GM19452 (cell line): ENCODE results near the gene TYW5.

ENCODE experiments used
- ATAC-seq: cut with Tn5 transposase; IDR thresholded peaks from one replicate; pipeline ENCODE4 v1.9.1; 2021; ENCODE audit not compliant: unreplicated experiment

TYW5 gene, protein sequence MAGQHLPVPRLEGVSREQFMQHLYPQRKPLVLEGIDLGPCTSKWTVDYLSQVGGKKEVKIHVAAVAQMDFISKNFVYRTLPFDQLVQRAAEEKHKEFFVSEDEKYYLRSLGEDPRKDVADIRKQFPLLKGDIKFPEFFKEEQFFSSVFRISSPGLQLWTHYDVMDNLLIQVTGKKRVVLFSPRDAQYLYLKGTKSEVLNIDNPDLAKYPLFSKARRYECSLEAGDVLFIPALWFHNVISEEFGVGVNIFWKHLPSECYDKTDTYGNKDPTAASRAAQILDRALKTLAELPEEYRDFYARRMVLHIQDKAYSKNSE

DNA sequence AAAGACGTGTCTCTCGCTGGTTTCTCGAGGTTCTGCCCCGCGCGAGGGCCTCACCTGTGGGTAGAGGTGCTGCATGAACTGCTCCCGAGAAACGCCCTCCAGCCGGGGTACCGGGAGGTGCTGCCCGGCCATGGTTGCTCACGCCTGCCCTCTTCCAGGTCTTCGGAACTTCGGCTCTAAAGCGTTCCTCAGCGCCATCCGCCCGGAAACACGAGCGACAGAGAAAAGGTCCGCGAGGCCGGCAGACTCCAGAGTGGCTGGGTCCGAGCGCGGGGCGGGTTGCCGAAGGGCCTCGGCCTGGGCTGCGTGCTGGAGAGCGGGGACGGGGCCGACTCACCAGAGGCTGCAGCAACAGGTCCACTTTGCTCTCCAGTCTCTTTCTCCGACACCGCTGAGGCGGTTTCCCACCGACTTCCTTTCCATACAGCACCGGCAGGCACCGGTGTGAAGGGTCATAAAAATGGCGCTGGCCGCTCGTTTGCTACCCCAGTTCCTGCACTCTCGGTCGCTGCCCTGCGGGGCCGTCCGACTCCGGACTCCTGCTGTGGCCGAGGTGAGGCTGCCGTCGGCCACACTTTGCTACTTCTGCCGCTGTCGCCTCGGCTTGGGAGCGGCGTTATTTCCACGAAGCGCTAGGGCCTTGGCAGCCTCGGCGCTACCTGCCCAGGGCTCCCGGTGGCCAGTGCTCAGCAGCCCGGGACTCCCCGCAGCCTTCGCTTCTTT lies at the start of gene TYW5, which contains the start of gene MAIP1:
TSS of gene TYW5 (minus strand) at position 153 of the 723 bp plus-strand sequence. CDS start at position 132, 21 bp downstream.
TSS of gene MAIP1 (plus strand) at position 244 of the 723 bp plus-strand sequence. CDS start at position 461, 217 bp downstream.
- ATAC-seq, result peak; percentile 87

GRCh38 chr2:200003444-200003843 lies 48.2 kb upstream of the TYW5 start:
- no peak for ATAC-seq

DNA sequence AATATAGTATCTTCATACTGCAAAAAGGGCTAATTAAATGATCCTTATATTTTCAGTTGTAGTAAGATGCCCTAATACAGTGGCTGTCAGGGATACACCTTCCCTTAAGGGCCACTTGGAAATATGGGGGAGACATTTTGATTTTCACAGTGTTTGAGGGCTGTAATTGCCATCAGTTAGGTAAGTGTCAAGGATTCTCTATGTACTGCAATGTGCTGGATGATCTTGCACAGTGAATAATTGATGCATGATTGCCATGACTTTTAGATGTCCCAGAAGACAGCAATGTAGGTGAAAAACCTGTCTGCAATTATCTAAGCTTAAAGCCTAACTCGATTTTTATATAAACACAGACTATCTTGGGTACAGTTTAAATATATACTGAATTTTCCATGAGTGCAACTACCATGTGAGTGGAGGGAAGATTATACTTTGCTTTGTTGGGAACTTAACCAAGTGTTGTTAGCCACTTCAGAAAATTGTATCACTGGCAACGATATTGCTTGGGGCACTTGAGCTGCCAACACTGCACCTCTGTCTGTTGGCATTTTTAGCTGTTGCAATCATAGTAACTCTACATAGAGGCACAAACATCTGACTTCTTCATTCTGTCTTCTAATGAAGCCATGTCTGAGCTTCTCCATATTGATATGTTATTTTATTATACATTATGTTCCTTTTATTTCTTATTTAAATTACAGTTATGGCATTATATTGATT lies 45.3 kb upstream of the TYW5 start:
- ATAC-seq, result no peak

- no peak for ATAC-seq
Measured at GRCh38 chr2:199999166-199999565, 43.9 kb upstream of the TYW5 start.

- ATAC-seq, result no peak
Measured at GRCh38 chr2:199997296-199997695, 42.0 kb upstream of the TYW5 start.

DNA sequence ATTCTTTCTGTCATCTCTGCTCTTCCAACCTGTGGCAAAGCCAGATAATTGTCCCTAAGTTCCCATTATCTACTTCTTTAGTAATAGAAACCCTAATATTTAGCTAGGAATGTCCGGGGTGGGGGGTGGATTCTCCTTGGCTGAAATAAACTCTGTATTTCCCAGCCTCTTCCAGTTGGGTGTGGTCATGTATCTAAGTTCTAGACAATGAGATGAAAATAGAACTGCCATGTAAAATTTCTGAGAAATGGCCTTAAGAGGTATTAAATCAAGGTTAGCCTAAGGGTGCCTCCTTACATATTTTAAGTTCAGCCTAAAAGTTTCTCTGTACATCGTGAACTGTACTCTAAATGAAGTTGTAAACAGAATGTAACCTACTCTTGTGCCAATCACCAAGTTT lies 39.6 kb upstream of the TYW5 start:
- ATAC-seq, result no peak

DNA sequence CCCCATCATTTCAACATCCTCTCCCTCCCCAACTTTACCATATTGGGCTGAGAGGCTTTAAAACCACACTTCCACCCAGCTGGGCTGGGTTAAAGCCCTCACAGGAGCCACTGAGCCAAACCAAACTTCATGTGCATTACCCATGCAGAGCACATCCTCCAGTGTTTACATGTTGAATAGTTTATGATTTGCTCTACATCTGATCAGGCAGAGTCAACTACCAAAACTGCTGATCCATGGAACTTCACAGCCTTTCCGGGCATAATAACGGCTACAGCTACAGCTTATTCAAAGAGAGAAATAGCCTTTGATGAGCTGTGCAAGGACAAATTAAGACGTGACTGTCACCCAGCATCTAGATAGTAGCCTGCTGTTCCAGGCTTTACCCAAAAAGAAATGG lies 39.1 kb upstream of the TYW5 start:
- ATAC-seq, result no peak

DNA sequence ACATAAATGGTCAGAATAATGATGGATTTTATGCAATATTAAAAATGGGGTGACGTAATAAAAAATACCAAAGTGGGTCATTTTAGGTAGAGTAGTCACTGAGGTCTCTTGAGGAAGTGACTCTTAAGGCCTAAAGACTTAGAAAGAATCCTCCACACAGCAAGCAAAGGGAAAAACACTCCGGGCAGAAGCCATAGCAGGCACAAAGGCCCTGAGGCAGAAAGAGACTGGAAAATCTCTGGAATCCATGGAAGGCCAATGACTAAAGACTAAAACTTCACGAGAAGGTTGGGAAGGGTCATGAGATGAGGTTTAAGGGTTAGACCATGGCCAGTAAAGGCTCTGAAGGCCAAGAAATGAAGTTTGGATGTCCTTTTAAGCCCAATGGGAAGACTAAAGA lies 37.0 kb upstream of the TYW5 start:
- ATAC-seq, result no peak

DNA sequence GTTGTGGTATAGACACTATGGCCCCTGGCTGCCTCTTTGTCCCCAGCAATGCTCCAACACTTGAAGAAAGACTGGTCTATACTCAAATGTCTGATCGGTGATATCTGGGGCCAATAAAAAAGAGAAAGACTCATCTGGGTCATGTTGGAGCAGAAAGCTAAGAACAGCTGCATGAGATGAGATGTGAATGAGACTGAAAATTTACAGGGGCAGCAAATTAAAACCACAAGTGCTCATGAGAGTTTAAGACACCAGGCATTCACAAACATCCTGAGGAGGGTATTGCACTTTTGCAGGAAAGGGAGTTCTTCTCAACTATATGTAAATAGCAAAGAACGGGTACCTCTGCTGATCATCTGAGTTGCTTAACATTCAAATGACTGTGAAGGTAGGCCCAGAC lies 36.4 kb upstream of the TYW5 start:
- no peak for ATAC-seq

DNA sequence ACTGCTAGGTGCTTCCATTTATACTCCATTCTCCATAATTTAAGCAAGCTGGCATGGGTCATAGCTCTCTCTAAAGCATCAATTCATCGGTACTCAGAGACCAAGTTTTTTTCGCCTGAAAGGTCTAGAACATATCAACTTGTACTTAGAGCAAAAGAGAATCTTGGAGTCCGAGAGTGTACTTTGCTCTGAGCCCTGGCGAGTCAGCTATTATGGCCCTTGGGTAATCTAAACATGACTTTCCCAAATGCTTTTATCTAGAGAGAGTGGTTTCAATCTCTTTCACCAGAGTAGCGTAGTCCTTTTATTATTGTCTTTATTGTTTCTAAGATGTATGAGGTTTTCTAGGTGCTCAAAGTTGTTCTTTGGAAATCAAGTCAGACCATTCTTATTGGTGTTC lies 34.5 kb upstream of the TYW5 start:
- no peak for ATAC-seq

GRCh38 chr2:199988151-199988550 lies 32.9 kb upstream of the TYW5 start:
- ATAC-seq, result no peak

DNA sequence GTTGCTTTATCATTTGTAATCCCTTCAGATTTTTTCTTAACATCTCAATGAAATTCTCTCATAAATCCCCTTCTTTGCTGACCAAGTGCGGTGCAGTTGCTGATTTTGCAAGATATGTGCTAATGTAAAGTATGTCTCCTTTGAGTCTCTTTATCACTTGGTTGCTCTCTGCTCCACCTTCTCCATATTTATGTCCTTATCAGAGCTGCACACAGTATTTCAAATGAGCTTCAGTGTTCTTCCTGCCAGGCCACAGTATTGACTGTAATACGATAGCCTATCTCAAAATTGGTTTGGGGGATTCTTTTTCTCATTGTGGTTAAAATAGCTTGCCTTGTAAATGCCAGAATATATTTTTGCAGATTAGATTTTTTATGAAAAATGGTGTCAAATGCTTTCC lies 32.3 kb upstream of the TYW5 start:
- no peak for ATAC-seq

DNA sequence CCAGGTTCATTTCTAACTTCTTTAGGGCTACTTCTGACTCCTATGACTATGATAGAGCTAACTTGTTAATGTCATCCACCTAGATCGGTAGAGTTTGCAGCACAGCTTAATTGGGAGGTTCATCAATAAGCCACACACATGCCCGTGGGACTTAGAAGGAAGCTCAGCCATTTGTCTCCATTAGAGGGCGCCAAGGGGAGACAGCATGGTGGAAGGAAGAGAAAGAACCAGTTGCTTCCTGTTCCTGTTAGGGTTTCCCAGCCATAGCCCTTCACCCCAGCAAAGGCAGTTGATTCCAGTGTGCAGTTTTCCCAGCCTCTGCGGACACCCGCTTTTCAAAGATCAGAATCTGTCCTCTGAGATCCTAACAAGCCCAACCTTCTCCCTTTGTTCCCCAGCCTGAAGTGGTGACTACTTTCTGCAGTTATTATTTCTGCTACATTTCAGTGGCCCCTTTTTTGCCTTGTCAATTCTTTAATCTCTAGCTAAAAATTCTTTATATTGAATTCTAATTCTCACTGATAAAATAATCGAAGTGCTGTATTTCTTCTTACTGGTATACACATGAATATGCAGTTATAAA lies 30.4 kb upstream of the TYW5 start:
- ATAC-seq, result peak; percentile 85

DNA sequence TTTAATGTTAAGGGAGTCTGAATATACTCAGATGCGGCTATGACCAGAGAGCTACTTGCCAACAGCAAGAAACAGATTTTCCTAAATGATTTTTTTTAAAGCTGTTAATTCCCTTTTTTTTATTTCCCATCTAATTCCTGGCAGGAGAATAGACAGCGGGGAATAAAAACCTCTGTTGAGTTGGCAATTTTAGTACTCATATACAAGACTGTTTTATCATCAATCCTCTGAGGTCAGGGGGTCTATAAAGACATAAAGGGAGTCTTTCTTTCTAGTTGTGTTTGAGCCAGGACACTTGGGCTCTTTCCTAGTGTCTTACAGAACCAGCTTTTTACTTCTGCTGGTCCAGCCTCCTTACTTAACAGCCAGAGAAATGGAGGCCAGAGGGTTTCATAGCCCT lies 29.5 kb upstream of the TYW5 start:
- no peak for ATAC-seq

DNA sequence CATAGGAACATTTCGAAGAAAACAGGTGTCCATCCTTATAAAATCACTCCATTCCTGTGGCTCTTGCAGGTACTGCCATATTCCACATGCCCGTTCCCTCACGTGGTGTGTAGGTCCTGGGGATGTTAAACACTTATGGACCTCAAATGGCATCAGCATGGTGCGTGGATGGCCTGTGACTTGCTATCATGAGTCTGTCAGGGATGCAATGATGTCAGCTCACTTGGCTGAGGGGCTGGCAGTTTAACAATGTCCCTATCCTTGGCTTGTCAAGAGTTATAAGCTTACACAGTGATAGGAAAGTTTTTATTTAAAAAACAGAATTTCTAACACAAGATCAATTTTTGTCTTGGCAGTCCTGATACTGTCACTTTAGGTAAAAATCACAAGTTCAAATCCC lies 28.9 kb upstream of the TYW5 start:
- ATAC-seq, result no peak

- ATAC-seq, result no peak
Measured at GRCh38 chr2:199983534-199983933, 28.2 kb upstream of the TYW5 start.

DNA sequence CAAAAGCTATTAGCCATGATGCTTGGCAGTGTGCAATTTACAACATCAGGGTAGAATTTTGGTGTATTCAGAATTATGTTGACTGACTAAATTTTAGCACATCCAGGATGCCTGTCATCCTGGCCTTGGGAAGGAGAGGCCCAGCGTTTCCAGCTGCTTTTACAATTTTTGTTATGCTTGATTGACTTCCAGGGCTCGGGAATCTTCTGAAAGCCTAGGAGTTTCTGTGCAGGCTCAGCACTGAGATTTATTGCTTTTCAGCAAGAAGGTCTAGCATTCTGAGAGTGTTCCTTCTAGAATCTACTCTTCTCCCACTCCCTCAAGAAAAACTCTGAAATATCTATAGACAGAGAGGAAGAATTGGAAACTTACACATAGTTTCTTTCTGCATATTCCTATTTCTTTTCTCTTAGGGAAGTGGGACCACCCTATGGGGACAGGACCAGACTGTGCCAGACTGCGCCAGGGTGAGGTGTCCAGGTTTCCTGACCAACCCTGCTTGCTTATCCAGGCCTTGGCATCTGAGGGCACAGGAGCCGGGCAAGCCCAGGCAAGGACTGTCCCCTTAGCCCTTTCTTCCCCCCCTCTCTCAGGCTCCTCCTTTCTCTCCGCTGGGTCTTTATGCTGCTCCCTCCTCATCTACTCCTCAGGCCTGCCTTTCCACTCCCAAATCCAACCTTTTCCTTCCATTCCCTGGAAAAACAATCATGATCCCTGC lies 27.0 kb upstream of the TYW5 start:
- ATAC-seq, result no peak

DNA sequence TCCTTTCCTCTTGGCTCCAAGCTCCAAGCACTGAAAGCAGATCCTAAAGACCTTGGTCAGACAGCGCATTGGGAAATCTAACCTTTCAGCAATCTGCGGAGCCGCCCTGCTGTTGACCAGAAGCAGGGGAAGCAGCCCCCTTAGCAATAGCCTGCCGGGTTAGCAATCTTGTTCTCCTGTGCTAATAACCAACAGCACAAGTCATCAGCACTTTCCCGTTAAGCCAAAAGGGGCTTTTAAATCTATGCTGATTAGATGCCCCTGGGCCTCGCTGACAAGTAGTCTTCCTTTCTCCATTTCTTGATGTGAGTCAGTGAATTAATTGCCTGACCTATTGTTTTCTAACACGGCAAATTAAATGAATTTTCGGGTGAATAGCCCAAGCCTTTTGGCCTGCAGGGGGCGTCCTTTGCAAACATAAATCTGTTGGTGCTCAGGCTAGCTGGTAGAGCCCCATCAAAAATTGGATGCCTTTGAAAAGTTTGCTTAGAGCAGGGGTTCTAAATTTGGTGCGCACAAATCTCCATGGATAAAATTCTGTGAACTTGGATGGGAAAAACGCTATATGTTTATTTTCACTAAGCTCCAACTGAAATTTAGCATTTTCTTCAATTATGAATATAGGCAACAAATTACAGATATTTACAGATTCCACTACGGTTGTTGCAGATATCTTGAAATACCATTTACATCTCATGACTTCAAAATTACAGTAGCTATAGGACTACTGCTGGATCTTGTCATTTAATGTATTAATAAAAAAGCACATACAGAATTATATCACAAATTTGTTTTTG lies 24.7 kb upstream of the TYW5 start:
- peak; percentile 34 for ATAC-seq

GRCh38 chr2:199979398-199979797 lies 24.1 kb upstream of the TYW5 start:
- no peak for ATAC-seq

DNA sequence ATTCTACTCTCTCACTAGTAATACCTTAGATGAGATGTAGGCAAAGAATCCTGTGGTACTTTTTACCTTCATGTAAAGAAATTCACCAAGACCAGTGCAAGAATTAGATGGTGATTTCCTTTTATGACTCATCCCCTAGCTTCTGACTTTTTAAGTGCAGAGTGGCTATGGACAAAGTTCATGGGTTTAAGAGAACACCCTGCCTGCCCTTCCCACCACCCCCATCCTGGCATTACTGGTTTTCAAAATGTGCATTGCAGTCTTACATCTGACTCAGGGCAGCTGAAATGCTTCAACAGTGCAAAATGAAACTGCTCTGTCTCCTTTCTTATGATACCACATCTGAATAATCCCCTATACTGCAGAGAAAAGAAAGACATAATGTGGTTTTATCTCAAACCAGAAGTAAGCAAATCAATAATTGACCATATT lies 22.7 kb upstream of the TYW5 start:
- ATAC-seq, result peak; percentile 79
